Endothelial cell (in vitro differentiated cells): ENCODE data around the gene UBR7. TPM values are rescaled to one million over a fixed set of nuclear protein-coding genes. Genes with fewer than 3 reads are reported as not detected.
"Not testable (repeated sequence)": the region's sequence is repeated elsewhere in the genome, so short reads cannot be mapped to it uniquely, and the experiment has no call there.

Experiments used
- DNase-seq: peaks from one replicate; pipeline ENCODE4 v3.0.0; 2021; ENCODE audit warnings: low spot score
- H3K27ac Mint-ChIP-seq: one replicate; pipeline ENCODE4 v1.8.0; 2021; ENCODE audit warnings: mixed read lengths, inconsistent platforms; ENCODE audit not compliant: unreplicated experiment
- H3K27me3 Mint-ChIP-seq: one replicate; pipeline ENCODE4 v1.8.0; 2021; ENCODE audit warnings: mild to moderate bottlenecking, moderate library complexity, mixed read lengths, inconsistent platforms; ENCODE audit not compliant: unreplicated experiment
- H3K36me3 Mint-ChIP-seq: one replicate; pipeline ENCODE4 v1.8.0; 2021; ENCODE audit warnings: mild to moderate bottlenecking, low read depth, mixed read lengths, inconsistent platforms; ENCODE audit not compliant: unreplicated experiment
- H3K4me1 Mint-ChIP-seq: one replicate; pipeline ENCODE4 v1.8.0; 2021; ENCODE audit warnings: mild to moderate bottlenecking, mixed read lengths, inconsistent platforms; ENCODE audit not compliant: unreplicated experiment
- H3K4me3 Mint-ChIP-seq: one replicate; pipeline ENCODE4 v1.8.0; 2021; ENCODE audit warnings: mild to moderate bottlenecking, mixed read lengths, inconsistent platforms; ENCODE audit not compliant: unreplicated experiment
- H3K9me3 Mint-ChIP-seq: one replicate; pipeline ENCODE4 v1.8.0; 2021; ENCODE audit warnings: mixed read lengths, inconsistent platforms; ENCODE audit not compliant: unreplicated experiment
- total RNA-seq: library from RNA; stranded (reverse); fragmentation: NEBNext Ultra II Directional; extraction: Animal tissue kit (Norgen Biotek cat#: 25700); gene quantifications from one replicate; pipeline ENCODE4 v1.2.1, GENCODE V29; 2021; ENCODE audit not compliant: unreplicated experiment
- TF ChIP-seq, protein P1 (sequence below): fragments of 200-600 bp; sonication (generic); IDR thresholded peaks from one replicate; pipeline ENCODE4 v1.5.0; 2021; ENCODE audit warnings: antibody characterized with exemption; ENCODE audit not compliant: unreplicated experiment

UBR7 gene
- total RNA-seq, 1 donor from 2014 or later: 35.8 TPM

GRCh38 chr14:93163564-93163963, 43.5 kb upstream of the UBR7 start:
- Mint-ChIP-seq H3K36me3 (no peaks in the 10 kb centered on the region), H3K4me1 (no peaks in the 10 kb centered on the region), H3K4me3 (no peak overlapping the region), H3K27ac (no peak overlapping the region), H3K27me3 (peaks cover 2% of the 10 kb centered on the region), H3K9me3 (no peaks in the 10 kb centered on the region)
- no peak for DNase-seq
- TF ChIP-seq, protein P1, sequence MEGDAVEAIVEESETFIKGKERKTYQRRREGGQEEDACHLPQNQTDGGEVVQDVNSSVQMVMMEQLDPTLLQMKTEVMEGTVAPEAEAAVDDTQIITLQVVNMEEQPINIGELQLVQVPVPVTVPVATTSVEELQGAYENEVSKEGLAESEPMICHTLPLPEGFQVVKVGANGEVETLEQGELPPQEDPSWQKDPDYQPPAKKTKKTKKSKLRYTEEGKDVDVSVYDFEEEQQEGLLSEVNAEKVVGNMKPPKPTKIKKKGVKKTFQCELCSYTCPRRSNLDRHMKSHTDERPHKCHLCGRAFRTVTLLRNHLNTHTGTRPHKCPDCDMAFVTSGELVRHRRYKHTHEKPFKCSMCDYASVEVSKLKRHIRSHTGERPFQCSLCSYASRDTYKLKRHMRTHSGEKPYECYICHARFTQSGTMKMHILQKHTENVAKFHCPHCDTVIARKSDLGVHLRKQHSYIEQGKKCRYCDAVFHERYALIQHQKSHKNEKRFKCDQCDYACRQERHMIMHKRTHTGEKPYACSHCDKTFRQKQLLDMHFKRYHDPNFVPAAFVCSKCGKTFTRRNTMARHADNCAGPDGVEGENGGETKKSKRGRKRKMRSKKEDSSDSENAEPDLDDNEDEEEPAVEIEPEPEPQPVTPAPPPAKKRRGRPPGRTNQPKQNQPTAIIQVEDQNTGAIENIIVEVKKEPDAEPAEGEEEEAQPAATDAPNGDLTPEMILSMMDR: no peak

DNA sequence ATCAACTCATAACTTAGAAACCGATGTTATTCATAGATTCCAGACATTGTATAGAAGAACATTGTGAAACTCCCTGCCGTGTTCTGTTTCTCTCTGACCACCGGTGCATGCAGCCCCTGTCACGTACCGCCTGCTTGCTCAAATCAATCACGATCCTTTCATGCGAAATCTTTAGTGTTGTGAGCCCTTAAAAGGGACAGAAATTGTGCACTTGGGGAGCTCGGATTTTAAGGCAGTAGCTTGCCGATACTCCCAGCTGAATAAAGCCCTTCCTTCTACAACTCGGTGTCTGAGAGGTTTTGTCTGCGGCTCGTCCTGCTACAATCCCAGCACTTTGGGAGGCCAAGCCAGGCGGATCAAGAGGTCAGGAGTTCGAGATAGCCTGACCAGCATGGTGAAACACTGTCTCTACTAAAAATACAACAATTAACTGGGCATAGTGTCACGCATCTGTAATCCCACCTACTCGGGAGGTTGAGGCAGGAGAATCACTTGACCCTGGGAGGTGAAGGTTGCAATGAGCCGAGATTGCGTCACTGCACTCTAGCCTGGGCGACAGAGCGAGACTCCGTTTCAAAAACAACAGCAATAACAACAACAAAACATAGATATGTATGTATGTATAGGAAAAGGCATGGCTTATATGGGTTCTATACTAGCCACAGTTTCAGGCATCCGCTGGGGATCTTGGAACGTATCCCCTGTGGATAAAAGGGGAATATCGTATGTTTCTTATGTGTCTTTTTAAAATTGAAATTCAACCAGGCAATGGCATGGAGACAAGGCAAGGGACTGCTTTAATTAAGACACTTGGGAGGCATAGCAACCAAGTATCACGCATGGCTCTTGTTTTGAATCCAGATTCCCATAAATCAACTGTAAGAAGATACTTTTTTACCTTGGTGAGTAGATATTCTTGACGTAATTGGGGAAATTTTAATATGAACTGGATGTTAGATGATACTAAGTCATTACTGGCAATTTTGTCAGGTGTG, 41.5 kb upstream of the UBR7 start:
- H3K9me3 Mint-ChIP-seq, H3K4me1 Mint-ChIP-seq, H3K36me3 Mint-ChIP-seq, DNase-seq, H3K4me3 Mint-ChIP-seq, H3K27me3 Mint-ChIP-seq, H3K27ac Mint-ChIP-seq: not testable (repeated sequence)

GRCh38 chr14:93168610-93169009, 38.4 kb upstream of the UBR7 start:
- H3K4me1 Mint-ChIP-seq, H3K9me3 Mint-ChIP-seq, H3K4me3 Mint-ChIP-seq, H3K27me3 Mint-ChIP-seq, DNase-seq, H3K36me3 Mint-ChIP-seq, H3K27ac Mint-ChIP-seq: not testable (repeated sequence)

- H3K36me3 Mint-ChIP-seq, H3K4me1 Mint-ChIP-seq, H3K9me3 Mint-ChIP-seq, H3K27ac Mint-ChIP-seq, DNase-seq, H3K27me3 Mint-ChIP-seq, H3K4me3 Mint-ChIP-seq: not testable (repeated sequence)
Observed at GRCh38 chr14:93169619-93170018, 37.4 kb upstream of the UBR7 start.

- not testable (repeated sequence) for DNase-seq, H3K27me3 Mint-ChIP-seq, H3K4me1 Mint-ChIP-seq, H3K4me3 Mint-ChIP-seq, H3K27ac Mint-ChIP-seq, H3K36me3 Mint-ChIP-seq, H3K9me3 Mint-ChIP-seq
Observed at GRCh38 chr14:93170141-93170540, 36.9 kb upstream of the UBR7 start.

DNA sequence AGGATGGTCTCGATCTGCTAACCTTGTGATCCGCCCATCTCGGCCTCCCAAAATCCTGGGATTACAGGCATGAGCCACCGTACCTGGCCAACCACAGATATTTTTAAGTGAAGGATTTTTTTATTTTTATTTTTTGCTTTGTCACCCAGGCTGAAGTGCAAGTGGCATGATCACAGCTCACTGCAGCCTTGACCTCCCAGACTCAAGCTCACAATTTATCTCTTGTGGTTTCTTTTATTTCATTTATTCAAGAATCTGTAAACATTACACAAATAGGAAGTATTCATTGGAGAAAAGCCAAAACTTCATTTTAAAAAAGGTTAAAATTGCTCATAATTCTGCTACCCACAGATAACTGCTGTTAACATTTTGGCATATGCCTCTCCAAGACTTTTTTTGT, 35.7 kb upstream of the UBR7 start:
- no peaks in the 10 kb centered on the region for H3K9me3 Mint-ChIP-seq

More for the DNA sequence above, 35.7 kb upstream of the UBR7 start:
- Mint-ChIP-seq H3K4me3 (no peak overlapping the region), H3K27me3 (peaks cover 7% of the 10 kb centered on the region), H3K4me1 (no peaks in the 10 kb centered on the region), H3K27ac (no peak overlapping the region), H3K36me3 (peaks cover 3% of the 10 kb centered on the region)
- TF ChIP-seq, protein P1: no peak
- DNase-seq: no peak
